Measurements from ENCODE around the gene PPP1R3G. TPM values are rescaled to one million over a fixed set of nuclear protein-coding genes. Genes with fewer than 3 reads are reported as not detected.

PPP1R3G gene
- total and polyA plus RNA-seq, 2 of the 13 experiments (the other 11 are each of a cell fraction or from before 2014, with no cell fraction given): 1.2 to 1.3 TPM

DNA sequence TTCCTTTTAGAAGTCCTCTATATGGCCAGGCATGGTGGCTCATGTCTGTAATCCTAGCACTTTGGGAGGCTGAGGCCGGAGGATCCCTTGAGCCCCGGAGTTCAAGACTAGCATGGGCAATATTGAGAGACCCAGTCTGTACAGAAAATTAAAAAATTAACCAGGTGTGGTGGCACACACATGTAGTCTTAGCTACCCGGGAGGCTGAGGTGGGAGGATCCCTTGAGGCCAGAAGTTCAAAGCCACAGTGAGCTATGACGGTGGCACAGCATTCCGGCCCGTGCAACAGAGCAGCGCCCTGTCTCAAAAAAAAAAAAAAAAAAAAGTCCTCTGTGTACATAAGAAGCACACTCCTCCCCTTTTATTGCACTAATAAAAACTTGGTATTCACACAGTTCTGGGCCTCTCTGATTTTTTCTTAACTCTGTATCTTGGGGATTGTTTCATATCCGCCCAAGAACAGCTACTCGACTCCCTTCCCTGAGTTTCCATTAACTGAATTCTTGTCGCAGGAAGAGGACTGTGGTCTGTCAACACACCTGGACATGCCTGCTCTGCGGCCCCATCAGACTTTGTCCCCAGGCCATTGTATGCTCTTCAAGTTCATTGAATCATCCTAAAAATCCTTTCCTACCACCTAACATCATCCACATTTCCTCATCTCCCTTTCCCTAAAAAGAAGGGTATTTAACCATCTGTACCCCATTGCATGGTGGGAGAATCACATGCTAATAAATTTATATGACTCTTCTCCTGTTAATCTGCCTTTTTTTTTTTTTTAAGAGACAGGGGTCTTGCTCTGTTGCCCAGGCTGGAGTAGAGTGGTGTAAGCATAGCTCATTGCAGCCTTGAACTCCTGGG lies 25.9 kb upstream of the PPP1R3G start (continued):
- TF ChIP-seq, protein P1, sequence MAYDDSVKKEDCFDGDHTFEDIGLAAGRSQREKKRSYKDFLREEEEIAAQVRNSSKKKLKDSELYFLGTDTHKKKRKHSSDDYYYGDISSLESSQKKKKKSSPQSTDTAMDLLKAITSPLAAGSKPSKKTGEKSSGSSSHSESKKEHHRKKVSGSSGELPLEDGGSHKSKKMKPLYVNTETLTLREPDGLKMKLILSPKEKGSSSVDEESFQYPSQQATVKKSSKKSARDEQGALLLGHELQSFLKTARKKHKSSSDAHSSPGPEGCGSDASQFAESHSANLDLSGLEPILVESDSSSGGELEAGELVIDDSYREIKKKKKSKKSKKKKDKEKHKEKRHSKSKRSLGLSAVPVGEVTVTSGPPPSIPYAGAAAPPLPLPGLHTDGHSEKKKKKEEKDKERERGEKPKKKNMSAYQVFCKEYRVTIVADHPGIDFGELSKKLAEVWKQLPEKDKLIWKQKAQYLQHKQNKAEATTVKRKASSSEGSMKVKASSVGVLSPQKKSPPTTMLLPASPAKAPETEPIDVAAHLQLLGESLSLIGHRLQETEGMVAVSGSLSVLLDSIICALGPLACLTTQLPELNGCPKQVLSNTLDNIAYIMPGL (CRISPR knock-in tag; IDR thresholded peaks at IDR 0.05; ENCODE audit: borderline replicate concordance in 1 of 2, low read depth in 1 of 2): 0 out of 4 replicates have a peak, but pooled peaks of 1 of the 2 experiments have one; percentile 15
- TF ChIP-seq ARNT2 (CRISPR knock-in tag; IDR thresholded peaks at IDR 0.05; ENCODE audit: low read depth) (no peak), ARHGAP35 (CRISPR knock-in tag; IDR thresholded peaks at IDR 0.05; ENCODE audit: borderline replicate concordance) (no peak), SMARCE1 (IDR thresholded peaks at IDR 0.05; ENCODE audit: borderline replicate concordance) (peak; percentile 21; the same call in 1 of the 2 replicates)
- TF ChIP-seq, protein P2, sequence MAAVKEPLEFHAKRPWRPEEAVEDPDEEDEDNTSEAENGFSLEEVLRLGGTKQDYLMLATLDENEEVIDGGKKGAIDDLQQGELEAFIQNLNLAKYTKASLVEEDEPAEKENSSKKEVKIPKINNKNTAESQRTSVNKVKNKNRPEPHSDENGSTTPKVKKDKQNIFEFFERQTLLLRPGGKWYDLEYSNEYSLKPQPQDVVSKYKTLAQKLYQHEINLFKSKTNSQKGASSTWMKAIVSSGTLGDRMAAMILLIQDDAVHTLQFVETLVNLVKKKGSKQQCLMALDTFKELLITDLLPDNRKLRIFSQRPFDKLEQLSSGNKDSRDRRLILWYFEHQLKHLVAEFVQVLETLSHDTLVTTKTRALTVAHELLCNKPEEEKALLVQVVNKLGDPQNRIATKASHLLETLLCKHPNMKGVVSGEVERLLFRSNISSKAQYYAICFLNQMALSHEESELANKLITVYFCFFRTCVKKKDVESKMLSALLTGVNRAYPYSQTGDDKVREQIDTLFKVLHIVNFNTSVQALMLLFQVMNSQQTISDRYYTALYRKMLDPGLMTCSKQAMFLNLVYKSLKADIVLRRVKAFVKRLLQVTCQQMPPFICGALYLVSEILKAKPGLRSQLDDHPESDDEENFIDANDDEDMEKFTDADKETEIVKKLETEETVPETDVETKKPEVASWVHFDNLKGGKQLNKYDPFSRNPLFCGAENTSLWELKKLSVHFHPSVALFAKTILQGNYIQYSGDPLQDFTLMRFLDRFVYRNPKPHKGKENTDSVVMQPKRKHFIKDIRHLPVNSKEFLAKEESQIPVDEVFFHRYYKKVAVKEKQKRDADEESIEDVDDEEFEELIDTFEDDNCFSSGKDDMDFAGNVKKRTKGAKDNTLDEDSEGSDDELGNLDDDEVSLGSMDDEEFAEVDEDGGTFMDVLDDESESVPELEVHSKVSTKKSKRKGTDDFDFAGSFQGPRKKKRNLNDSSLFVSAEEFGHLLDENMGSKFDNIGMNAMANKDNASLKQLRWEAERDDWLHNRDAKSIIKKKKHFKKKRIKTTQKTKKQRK (IDR thresholded peaks at IDR 0.05; ENCODE audit: low read length): 0 out of 2 replicates have a peak, but pooled peaks have one; percentile 3
- TF ChIP-seq, protein P3, sequence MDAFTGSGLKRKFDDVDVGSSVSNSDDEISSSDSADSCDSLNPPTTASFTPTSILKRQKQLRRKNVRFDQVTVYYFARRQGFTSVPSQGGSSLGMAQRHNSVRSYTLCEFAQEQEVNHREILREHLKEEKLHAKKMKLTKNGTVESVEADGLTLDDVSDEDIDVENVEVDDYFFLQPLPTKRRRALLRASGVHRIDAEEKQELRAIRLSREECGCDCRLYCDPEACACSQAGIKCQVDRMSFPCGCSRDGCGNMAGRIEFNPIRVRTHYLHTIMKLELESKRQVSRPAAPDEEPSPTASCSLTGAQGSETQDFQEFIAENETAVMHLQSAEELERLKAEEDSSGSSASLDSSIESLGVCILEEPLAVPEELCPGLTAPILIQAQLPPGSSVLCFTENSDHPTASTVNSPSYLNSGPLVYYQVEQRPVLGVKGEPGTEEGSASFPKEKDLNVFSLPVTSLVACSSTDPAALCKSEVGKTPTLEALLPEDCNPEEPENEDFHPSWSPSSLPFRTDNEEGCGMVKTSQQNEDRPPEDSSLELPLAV (CRISPR knock-in tag; conservative IDR thresholded peaks at IDR 0.05; ENCODE audit: low read depth): no peak
- TF ChIP-seq, protein P4, sequence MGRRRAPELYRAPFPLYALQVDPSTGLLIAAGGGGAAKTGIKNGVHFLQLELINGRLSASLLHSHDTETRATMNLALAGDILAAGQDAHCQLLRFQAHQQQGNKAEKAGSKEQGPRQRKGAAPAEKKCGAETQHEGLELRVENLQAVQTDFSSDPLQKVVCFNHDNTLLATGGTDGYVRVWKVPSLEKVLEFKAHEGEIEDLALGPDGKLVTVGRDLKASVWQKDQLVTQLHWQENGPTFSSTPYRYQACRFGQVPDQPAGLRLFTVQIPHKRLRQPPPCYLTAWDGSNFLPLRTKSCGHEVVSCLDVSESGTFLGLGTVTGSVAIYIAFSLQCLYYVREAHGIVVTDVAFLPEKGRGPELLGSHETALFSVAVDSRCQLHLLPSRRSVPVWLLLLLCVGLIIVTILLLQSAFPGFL (CRISPR knock-in tag; IDR thresholded peaks at IDR 0.05): no peak
- TF ChIP-seq, protein P5, sequence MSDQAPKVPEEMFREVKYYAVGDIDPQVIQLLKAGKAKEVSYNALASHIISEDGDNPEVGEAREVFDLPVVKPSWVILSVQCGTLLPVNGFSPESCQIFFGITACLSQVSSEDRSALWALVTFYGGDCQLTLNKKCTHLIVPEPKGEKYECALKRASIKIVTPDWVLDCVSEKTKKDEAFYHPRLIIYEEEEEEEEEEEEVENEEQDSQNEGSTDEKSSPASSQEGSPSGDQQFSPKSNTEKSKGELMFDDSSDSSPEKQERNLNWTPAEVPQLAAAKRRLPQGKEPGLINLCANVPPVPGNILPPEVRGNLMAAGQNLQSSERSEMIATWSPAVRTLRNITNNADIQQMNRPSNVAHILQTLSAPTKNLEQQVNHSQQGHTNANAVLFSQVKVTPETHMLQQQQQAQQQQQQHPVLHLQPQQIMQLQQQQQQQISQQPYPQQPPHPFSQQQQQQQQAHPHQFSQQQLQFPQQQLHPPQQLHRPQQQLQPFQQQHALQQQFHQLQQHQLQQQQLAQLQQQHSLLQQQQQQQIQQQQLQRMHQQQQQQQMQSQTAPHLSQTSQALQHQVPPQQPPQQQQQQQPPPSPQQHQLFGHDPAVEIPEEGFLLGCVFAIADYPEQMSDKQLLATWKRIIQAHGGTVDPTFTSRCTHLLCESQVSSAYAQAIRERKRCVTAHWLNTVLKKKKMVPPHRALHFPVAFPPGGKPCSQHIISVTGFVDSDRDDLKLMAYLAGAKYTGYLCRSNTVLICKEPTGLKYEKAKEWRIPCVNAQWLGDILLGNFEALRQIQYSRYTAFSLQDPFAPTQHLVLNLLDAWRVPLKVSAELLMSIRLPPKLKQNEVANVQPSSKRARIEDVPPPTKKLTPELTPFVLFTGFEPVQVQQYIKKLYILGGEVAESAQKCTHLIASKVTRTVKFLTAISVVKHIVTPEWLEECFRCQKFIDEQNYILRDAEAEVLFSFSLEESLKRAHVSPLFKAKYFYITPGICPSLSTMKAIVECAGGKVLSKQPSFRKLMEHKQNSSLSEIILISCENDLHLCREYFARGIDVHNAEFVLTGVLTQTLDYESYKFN (CRISPR knock-in tag; conservative IDR thresholded peaks at IDR 0.05): peak; percentile 100
- TF ChIP-seq, protein P6, sequence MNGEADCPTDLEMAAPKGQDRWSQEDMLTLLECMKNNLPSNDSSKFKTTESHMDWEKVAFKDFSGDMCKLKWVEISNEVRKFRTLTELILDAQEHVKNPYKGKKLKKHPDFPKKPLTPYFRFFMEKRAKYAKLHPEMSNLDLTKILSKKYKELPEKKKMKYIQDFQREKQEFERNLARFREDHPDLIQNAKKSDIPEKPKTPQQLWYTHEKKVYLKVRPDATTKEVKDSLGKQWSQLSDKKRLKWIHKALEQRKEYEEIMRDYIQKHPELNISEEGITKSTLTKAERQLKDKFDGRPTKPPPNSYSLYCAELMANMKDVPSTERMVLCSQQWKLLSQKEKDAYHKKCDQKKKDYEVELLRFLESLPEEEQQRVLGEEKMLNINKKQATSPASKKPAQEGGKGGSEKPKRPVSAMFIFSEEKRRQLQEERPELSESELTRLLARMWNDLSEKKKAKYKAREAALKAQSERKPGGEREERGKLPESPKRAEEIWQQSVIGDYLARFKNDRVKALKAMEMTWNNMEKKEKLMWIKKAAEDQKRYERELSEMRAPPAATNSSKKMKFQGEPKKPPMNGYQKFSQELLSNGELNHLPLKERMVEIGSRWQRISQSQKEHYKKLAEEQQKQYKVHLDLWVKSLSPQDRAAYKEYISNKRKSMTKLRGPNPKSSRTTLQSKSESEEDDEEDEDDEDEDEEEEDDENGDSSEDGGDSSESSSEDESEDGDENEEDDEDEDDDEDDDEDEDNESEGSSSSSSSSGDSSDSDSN (CRISPR knock-in tag; IDR thresholded peaks at IDR 0.05): peak; percentile 58; the same call in 1 of the 2 replicates
